ENCODE data around the gene TSPAN1.

TSPAN1 gene

DNA sequence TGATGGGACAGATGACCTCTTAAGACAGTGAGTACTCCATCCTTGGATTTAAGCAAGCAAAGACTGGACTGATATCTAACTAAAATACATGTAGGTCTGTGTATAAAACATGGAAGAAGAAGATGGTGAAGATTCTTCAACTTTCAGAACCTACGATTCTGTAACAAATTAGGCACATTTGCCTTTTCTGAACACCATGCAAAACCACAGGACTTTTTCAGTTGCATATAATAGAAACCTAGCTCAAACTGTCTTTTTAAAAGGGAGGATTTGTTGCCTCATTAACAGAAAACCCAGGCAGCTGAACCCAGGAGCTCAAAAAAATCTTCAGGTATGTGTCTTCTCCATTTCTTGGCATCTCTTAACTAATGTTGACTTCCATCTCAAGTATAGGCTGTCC is 14.7 kb upstream of the TSPAN1 start:
- no peak for DNase-seq

DNA sequence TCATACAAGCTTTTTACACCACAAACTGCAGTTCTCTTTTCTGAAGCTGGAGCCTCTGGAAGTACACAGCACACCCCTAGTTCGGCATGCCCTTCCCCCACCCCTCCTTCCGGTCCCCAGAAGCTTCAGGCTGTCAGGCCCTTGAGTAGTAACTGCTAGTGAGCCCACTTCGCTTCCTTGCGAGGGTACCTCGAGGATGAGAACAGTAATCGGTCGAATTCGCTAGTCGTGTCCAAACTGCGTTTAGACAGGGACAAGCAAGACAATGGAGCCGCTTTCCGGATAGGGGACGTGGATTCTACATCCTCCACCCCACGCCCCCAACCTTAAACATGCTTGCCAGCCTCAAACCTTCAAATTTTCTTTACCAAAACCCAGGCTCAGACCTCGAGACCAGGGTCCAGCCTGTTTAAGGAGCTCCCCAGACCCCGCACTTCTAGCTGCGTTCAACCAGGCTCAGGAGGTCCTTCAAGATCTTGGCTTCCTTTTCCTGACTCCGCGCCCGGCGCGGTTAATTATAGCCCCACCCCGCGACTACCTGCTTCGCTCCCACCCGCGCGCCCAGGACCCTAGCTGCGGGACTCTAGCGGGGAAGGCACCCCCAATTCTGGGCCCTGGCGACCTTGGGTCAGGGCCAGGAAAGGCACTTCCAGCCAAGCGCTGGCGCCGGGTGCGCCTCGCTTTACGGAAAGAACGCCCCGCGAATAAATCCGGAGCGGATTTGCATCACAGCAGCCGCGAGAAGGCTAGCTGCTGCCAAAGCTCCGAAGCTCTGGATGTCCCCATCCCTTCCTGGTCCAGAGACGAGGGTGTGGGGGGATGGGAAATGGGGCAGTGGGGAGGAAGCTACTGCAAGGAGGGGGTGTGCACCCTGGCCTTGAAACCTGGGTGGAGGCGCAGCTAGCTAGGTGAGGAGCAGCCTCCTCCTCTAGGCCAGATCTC is 8.1 kb upstream of the TSPAN1 start:
- DNase-seq = peak; percentile 23

DNA sequence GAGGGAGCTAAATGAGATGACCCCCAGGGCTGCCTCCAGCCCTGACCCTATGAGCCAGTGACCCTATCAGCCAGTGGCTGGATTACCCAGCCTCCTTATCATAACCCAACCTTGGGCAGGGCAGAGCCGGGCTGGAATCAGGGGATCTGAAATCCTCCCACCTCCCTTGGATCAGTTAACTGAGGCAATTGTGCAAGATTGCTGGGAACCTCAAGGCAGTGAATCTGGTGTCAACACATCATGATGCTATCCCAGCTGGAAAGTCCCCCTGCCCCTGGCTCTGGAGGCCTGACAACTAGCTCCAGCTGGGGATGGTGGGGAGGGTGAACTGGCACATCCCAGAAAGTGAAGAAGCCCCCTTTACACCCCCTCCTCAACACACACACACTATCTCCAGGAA is 6.4 kb upstream of the TSPAN1 start:
- DNase-seq = no peak

DNA sequence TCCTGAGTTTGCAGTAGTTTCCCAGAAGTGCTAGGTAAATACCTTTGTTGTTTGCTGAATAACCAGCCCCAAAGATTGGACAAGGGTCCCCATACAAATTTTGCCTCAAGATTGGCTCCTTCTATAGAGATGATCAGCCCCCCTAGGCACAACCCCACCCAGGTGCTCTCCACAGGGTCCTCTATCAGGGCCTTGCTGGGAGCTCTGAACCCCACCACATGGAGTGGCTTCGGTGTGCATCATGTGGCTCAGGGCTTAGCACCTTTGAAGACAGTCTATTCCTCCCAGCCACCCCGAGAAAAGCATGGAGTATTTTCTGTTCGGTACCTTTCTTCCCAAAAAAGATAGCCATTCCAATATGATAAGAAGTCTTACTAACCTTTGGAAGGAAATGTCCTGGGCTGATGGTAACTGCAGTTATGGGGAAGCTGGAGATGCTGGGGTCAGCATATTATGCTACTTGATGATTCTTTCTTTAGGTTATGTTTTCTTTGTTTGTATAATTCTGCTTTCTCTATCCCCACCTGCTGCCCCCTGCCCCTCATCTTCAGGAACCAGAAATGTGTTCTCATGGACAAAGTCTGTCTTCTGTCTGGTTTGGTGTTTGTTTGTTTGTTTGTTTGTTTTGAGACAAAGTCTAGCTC is 5.0 kb upstream of the TSPAN1 start:
- no peak for DNase-seq

DNA sequence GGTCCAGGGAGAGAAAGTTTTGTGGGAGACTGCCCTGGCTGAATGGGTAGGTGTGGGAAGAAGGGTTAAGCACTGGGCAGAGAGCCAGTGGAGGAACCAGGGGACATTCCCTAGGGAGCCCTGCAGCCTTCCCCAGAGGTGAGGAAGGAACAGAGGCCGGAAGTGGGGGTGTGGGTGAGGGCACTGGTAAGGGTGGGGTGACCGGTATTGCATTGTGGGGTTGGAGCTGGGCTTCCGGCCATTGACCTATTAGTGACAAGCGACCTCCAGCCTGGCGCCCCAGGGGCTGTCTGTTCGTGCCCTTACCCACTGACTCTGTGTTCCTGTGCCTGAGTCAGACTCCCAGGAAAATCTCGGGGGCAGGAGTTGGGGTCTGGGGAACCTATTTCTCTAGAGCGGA is 3.5 kb upstream of the TSPAN1 start:
- DNase-seq = no peak

DNA sequence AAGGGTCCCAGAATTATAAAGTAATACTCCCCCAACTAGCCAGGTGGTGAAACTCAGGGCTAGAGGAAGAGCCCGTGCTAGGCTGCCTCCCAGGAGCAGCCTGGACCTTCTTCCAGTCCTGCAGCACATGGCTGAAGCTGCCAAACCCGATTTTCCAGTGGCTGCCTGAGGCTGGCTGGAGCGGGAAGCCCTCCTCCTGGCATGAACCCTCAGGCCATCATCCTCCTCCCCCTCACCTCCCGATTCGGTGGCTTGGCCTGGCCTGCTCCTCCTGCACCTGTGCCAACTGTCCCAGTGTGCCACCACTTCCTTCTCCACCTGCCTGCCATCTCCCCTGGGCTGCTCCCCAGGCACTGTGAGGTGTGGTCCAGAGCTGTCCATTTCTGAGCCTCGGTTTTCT is 3.0 kb upstream of the TSPAN1 start:
- no peak for DNase-seq

DNA sequence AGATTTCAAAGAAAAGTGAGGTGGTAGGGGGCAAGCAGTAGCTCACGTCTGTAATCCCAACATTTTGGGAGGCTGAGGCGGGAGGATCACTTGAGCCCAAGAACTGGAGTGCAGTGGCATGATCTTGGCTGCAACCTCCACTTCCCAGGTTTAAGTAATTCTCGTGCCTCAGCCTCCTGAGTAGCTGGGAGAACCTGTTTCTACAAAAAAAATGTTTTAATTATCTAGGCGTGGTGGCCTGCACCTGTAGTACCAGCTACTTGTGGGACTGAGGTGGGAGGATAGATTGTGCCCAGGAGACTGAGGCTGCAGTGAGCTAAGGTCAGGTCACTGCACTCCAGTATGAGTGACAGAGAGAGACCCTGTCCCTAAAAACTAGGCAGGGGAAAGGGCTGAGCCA is 2.6 kb upstream of the TSPAN1 start:
- no peak for DNase-seq

DNA sequence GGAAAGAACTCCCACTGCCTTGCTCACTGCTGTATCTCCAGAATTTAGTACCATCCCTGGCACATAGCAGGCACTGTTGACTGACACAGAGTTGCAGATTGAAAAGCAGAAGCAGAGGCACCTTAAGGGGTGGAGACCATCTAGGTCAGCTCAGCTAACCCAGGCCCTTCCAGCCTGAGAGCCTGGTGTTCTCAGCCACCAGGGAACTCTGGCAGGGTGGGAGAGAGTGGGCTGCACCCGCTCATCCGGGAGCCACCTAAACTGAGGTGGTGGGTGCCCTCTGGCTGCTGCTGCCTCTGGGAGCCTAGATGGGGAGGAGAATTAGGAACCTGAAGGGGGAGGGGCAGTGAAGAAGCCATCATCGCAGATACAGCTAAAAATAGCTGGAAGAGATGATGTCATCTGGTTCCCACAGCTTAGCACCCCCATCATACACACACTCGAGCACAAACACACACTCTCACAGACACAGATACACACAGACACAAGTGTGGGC is 1.5 kb upstream of the TSPAN1 start:
- no peak for DNase-seq

DNA sequence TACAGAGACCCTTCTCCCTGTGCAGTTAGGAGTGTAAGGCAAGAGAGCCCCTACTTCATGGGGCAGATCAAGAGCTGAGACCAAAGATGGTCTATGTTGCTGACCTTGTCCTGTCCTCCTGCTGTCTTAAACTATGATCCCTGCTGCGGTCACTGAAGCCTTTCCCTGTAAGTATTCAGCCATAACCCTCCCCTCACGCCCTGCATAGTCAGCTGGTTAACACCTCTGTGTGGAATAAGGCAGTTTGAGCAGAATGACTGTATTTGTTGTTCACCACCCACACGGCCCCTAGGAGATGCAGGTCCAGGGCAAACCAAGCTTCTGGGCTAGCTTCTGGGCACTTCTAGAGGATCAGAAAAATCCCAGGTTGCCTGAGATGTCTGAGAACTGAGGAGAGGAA is 356 bp downstream of the TSPAN1 start:
- DNase-seq = no peak

DNA sequence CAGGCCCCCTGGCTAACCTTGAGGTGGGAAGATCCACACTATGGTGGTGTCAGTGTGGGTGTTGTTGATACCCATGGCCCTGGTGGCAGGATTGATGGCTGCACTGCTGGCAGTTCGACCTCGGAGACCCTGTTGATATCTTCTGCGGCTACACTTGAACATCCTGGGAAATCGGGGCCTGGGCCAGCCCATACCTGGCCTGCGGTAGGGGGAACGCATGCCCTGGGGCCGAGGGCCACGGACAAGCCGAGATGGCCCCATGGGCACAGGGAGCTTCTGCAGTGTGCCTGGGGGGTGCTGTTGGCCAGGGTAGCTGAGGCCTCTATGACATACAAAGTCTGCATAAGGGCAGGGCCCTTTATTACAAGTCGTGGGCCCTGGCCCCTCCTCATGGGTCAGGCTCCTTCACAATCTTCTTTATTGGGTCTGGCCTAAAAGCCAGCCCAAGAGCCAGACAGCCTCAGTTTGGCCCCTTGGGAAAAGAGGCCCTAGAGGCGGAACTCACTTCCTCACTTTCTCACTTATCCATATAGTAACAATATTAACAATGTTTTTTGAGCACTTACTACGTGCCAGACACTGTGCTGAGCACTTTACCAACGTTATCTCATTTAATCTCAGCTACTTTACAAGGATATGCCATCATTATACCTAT is 1.5 kb downstream of the TSPAN1 start, which contains the start of gene P3R3URF:
Gene P3R3URF, minus strand, starts transcription at position 278 of the 655 bp plus-strand sequence. Its CDS starts 17 bp downstream, at position 261.
- no peak for DNase-seq

DNA sequence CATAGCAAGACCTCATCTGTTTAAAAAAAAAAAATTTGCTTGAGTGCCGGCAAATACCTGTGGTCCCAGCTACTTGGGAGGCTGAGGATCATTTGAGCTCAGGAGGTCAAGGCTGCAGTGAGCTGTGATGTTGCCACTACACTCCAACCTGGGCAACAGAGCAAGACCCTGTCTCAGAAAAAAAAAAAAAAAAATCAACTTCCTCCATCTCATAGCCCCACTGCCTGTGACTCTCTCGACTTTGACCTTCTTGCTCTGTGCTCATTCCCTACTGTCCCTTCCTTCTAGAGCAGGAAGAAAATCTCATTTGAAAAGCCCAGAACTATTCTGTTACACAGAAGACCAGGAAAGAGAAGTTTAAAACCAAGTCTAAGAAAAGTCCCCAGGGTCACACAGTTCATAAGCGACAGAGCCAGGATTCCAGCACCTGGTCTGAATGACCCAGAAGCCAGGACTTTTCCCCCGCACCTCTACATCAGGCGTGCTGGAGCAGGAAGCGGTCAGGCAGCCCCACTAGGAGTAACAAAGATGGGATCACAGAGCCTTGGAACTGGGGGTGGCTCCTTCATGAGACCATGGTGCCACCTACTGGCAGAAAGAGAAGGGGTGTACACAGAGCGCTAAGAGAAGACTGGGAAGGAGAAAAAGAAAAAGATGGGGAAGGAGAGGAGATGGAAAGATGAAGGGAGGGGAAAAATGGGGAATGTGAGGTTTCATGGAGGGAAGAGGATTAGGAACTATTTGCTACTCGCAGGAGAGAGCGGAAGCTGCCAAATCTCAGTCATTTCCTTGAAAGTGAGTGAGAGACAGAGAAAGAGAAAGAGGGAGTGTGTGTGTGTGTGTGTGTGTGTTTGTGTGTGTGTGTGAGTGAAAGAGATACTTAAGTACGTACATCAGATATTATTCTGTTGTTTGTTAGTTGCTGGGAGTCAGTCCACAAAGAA is 4.5 kb downstream of the TSPAN1 start:
- peak; percentile 51 for DNase-seq

DNA sequence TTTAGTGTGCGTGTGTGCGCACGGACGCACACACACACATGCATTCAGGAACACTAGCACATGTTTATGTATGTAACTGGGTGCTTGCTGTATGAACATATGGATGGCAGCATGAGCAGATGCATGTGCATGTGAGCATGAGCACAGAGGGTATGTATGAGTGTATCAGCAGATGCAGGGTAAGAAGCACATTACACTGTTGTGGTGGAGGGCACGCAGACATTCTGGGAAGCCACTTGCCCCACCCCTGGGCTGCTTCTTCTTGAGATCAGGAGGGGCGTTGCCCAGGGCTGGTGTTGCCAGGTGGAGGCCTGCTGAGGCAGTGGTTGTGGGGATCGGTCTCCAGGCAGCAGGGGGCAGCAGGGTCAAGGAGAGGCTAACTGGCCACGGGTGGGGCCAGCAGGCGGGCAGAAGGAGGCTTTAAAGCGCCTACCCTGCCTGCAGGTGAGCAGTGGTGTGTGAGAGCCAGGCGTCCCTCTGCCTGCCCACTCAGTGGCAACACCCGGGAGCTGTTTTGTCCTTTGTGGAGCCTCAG is 5.3 kb downstream of the TSPAN1 start:
- no peak for DNase-seq

DNA sequence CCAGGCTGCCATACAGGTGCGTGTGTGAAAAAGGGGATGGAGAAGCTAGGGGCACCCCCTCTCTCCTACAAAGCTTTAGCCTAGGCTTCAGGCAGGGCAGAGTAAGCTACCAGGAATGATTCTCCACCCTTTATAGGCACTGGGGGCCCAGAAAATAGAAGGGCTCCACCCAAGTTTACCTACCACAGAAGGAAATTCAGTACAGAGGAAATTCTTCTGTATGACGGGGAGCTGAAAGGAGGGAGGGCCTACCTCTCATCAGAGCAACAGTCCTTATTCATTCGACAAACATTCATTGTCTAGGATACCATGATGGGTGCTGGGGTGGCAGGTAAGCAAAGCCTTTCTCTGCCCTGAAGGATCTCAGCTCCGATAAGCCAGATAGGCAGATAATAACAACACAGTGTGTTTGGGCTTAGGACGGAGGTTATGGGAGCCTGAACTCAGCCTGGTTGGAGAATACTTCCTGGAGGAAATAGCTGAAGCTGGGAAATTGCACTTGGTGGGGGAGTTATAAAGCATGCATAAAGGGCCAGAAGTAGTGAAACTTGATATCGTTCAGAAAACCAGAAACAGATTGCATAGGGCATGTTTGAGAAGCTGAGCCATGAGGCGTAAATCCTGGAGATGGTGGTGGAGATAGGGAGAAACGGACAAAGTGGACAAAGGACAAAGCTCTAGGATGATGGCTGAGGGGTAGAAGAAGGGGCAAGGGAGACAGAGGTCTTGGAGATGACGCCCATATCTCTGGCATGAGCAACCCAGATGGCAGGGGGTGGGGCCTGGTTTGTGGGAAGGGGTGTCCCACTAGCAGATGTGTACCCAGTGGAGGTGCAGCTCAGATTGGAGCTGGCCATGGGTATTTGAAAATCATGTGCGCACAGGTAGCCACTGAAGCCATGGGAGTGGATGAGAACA is 6.7 kb downstream of the TSPAN1 start:
- DNase-seq = no peak

DNA sequence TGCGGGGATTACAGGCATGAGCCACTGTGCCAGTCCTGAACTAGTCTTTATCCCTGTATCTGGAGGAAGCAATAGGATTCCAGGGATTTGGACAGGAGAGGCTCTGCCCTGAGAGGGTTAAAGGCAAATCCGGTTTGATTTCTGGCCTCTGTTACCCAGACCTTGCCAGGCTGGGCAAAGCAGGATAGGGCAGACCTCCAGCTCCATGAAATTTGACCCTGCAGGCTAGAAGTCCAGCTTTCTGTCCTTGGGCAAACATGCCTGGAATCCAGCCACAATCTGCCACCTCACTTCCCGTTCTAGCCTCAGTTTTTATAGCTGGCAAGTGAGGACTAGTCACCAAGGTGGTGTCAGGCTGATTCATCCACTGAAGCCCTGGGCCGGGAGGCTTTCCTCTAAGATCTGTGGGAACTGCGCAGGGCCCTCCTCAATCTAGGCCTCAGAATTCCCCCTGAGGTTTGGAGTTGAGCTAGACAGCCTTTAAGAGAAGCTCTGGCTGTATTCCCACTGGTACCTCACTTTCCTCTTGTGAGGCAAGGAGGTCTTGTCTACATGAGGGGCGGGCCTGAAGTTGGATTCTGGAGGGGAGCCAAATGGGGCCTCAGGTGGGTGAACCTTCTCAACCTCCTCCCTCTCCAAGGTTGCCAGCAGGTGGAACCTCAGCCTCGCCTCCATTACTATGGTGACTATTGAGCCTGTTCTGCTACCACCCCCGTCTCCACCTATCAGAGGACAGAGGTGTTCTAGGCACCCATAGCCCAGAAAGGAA is 8.4 kb downstream of the TSPAN1 start:
- DNase-seq = no peak

DNA sequence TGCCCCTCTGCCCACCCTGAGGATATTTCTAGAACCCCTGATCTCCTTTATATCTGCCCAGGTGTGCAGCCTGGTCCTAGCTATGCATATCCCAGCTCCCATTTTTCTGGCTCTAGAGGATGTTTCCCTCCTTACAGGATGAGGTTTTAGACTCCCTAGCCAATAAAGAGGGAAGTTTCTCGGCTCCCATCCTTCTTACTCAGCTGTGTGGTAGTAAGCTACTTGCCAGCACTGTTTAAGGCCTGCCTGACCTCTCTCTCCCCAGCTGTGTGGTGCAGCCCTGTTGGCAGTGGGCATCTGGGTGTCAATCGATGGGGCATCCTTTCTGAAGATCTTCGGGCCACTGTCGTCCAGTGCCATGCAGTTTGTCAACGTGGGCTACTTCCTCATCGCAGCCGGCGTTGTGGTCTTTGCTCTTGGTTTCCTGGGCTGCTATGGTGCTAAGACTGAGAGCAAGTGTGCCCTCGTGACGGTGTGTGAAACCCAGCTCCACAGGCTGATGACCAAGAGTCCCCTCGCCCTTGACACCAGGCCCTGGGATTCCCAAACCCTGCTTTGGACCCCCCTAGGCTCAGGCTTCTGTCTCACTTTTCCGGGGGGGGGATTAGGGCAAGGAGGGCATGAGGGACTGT is 9.2 kb downstream of the TSPAN1 start:
- DNase-seq = no peak

DNA sequence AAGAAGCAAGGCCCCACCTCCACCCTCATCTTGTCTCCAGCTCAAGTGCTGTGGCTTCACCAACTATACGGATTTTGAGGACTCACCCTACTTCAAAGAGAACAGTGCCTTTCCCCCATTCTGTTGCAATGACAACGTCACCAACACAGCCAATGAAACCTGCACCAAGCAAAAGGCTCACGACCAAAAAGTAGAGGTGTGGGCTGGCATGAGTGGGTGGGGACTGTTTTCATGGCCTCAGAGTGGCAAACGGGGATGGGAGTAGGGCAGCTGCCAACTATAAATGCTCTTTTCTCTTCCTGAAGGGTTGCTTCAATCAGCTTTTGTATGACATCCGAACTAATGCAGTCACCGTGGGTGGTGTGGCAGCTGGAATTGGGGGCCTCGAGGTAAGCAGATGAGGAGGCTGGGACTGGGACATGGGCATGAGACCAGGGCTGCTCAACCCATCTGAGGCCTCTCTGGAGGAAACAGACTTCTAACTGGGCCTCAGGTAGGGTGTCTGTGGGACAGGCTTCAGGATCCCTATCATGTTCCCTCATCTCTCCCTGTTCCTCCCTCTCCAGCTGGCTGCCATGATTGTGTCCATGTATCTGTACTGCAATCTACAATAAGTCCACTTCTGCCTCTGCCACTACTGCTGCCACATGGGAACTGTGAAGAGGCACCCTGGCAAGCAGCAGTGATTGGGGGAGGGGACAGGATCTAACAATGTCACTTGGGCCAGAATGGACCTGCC is 10.2 kb downstream of the TSPAN1 start:
- DNase-seq = no peak

DNA sequence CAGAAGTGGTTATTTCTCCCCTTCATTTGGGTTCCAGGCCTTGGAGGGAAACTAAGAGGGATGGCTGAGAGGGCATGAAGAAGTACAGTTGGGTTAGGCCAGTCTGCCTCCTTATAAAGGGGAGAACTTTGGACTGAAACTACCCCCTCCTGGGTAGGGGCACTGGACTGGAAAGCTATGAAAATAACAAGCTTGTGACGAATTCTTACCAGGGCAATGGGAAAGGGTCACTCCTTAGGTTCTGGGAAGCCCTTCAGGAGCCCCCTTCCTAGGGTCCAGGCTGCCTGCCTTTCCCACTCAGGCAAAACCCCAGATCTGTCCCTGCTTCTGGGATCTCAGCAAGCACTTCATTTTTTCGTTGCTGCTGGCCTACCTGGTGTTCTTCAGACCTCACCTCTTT is 11.2 kb downstream of the TSPAN1 start:
- no peak for DNase-seq

DNA sequence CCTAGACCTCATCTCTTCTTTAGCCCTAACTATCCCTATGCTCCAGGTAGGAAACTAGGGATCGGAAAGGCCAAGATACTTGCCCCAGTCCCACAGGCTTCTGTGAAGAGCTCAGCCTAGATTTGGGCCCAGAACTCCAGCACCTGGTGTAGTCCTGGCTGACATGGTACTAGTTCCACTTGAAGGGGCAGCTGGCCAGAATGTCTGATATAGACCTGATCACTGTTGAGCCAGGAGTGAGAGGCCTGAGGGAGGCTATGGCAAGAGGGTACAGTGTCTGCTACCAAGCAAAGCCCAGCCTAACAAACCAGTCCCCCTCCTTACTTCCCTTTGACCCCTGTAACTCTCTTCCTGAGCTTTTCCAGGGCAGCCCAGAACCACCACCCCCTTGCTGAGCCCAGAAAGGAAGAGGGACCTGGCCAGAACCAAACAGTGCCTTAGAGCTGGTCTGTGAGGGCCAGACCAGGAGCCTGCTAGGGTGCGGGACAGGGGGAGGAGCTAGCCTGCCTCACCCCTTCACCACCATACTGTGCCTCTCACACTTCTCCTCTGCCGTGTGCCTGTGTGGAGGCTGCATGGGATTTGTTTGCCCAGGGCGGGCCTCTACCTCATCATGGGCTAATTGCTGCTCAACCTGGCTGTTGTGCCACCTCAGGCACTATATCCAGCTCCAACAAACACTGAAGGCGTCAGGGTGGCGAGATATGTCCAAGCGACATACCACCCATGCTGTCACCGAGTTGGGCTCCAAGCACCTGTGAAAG is 12.4 kb downstream of the TSPAN1 start:
- DNase-seq = no peak
